WTC11 (cell line): ENCODE measurements around the gene PHLPP1.

ENCODE experiments used
- ATF6 ChIP-seq: sonication (generic); formaldehyde crosslinking; IDR thresholded peaks from 2 replicates; pipeline ENCODE4 v1.8.1; 2023; ENCODE audit warnings: mild to moderate bottlenecking, missing genetic modification reagents
- CBFB ChIP-seq: sonication (generic); formaldehyde crosslinking; IDR thresholded peaks from 2 replicates; pipeline ENCODE4 v1.8.1; 2022; ENCODE audit warnings: mild to moderate bottlenecking, low read depth, missing genetic modification reagents
- CTCF ChIP-seq: fragments of 200-600 bp; IDR thresholded peaks from 2 replicates; pipeline ENCODE4 v1.8.0; 2022; ENCODE audit warnings: antibody characterized with exemption
- FOXP1 ChIP-seq: sonication (generic); formaldehyde crosslinking; IDR thresholded peaks from 2 replicates; pipeline ENCODE4 v1.8.0; 2022; ENCODE audit warnings: missing genetic modification reagents, mild to moderate bottlenecking, moderate library complexity, borderline replicate concordance
- JUN ChIP-seq: sonication (generic); formaldehyde crosslinking; IDR thresholded peaks from 2 replicates; pipeline ENCODE4 v1.8.0; 2023; ENCODE audit warnings: mild to moderate bottlenecking, missing genetic modification reagents
- MAX ChIP-seq: sonication (generic); formaldehyde crosslinking; IDR thresholded peaks from 2 replicates; pipeline ENCODE4 v1.8.0; 2022; ENCODE audit warnings: mild to moderate bottlenecking, missing genetic modification reagents
- TP53 ChIP-seq: sonication (generic); formaldehyde crosslinking; IDR thresholded peaks from 2 replicates; pipeline ENCODE4 v1.8.1; 2023; ENCODE audit warnings: mild to moderate bottlenecking, missing genetic modification reagents
- USF2 ChIP-seq: sonication (generic); formaldehyde crosslinking; IDR thresholded peaks from 2 replicates; pipeline ENCODE4 v1.8.1; 2023; ENCODE audit warnings: mild to moderate bottlenecking, missing genetic modification reagents, moderate library complexity
- ZNF121 ChIP-seq: sonication (generic); formaldehyde crosslinking; IDR thresholded peaks from 2 replicates; pipeline ENCODE4 v1.8.0; 2023; ENCODE audit warnings: missing genetic modification reagents
- ZNF138 ChIP-seq: sonication (generic); formaldehyde crosslinking; conservative IDR thresholded peaks from 2 replicates; pipeline ENCODE4 v1.8.1; 2022; ENCODE audit warnings: mild to moderate bottlenecking, moderate library complexity, missing genetic modification reagents
- ZNF423 ChIP-seq: fragments of 250-450 bp; sonication (Bioruptor Pico); IDR thresholded peaks from 2 replicates; pipeline ENCODE4 v2.1.2; 2022; ENCODE audit warnings: mild to moderate bottlenecking, moderate library complexity
- TF ChIP-seq, protein P1 (sequence below): sonication (generic); formaldehyde crosslinking; IDR thresholded peaks from 2 replicates; pipeline ENCODE4 v1.8.1; 2022; ENCODE audit warnings: low read depth, missing genetic modification reagents, borderline replicate concordance
- TF ChIP-seq, protein P2 (sequence below): sonication (generic); formaldehyde crosslinking; conservative IDR thresholded peaks from 2 replicates; pipeline ENCODE4 v1.8.1; 2022; ENCODE audit warnings: mild to moderate bottlenecking, missing genetic modification reagents
- TF ChIP-seq, protein P3 (sequence below): sonication (generic); formaldehyde crosslinking; conservative IDR thresholded peaks from 2 replicates; pipeline ENCODE4 v1.8.1; 2023; ENCODE audit warnings: mild to moderate bottlenecking, low read depth, missing genetic modification reagents, moderate library complexity

- TF ChIP-seq MAX (CRISPR knock-in tag) = no peak
- TF ChIP-seq CTCF = no peak
- TF ChIP-seq ZNF423 (CRISPR knock-in tag) = no peak
- peak; percentile 81; the same call in 1 of the 2 replicates for TF ChIP-seq ZNF121 (CRISPR knock-in tag)
- no peak for TF ChIP-seq CBFB (CRISPR knock-in tag)
- no peak for TF ChIP-seq USF2
- TF ChIP-seq, protein P1, sequence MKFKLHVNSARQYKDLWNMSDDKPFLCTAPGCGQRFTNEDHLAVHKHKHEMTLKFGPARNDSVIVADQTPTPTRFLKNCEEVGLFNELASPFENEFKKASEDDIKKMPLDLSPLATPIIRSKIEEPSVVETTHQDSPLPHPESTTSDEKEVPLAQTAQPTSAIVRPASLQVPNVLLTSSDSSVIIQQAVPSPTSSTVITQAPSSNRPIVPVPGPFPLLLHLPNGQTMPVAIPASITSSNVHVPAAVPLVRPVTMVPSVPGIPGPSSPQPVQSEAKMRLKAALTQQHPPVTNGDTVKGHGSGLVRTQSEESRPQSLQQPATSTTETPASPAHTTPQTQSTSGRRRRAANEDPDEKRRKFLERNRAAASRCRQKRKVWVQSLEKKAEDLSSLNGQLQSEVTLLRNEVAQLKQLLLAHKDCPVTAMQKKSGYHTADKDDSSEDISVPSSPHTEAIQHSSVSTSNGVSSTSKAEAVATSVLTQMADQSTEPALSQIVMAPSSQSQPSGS (CRISPR knock-in tag) = no peak
- TF ChIP-seq, protein P2, sequence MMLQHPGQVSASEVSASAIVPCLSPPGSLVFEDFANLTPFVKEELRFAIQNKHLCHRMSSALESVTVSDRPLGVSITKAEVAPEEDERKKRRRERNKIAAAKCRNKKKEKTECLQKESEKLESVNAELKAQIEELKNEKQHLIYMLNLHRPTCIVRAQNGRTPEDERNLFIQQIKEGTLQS (CRISPR knock-in tag) = no peak
- TF ChIP-seq, protein P3, sequence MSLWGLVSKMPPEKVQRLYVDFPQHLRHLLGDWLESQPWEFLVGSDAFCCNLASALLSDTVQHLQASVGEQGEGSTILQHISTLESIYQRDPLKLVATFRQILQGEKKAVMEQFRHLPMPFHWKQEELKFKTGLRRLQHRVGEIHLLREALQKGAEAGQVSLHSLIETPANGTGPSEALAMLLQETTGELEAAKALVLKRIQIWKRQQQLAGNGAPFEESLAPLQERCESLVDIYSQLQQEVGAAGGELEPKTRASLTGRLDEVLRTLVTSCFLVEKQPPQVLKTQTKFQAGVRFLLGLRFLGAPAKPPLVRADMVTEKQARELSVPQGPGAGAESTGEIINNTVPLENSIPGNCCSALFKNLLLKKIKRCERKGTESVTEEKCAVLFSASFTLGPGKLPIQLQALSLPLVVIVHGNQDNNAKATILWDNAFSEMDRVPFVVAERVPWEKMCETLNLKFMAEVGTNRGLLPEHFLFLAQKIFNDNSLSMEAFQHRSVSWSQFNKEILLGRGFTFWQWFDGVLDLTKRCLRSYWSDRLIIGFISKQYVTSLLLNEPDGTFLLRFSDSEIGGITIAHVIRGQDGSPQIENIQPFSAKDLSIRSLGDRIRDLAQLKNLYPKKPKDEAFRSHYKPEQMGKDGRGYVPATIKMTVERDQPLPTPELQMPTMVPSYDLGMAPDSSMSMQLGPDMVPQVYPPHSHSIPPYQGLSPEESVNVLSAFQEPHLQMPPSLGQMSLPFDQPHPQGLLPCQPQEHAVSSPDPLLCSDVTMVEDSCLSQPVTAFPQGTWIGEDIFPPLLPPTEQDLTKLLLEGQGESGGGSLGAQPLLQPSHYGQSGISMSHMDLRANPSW (CRISPR knock-in tag) = no peak
- TF ChIP-seq FOXP1 = no peak
- no peak for TF ChIP-seq ZNF138 (CRISPR knock-in tag)
- no peak for TF ChIP-seq JUN (CRISPR knock-in tag)
- TF ChIP-seq ATF6 = no peak
- TF ChIP-seq TP53 (CRISPR knock-in tag) = no peak
Observed at GRCh38 chr18:62751977-62752376, 36.6 kb downstream of the PHLPP1 start.
